COLO668 (cell line): ENCODE measurements around the gene MAP4K3.

Experiments used
- DNase-seq: peaks from one replicate; lab custom pipeline; 2025; ENCODE audit not compliant: unreplicated experiment; lab: John Stamatoyannopoulos, UW

Gene MAP4K3

GRCh38 chr2:39203382-39203781 is 233.7 kb downstream of the MAP4K3 start:
- DNase-seq, result no peak

GRCh38 chr2:39202639-39203369 is 234.3 kb downstream of the MAP4K3 start:
- DNase-seq, result no peak
